ENCODE measurements around the gene FUNDC1. TPM values are rescaled to one million over a fixed set of nuclear protein-coding genes. Genes with fewer than 3 reads are reported as not detected.
"Not testable (repeated sequence)": the region's sequence is repeated elsewhere in the genome, so short reads cannot be mapped to it uniquely, and the experiment has no call there.

Gene FUNDC1, protein sequence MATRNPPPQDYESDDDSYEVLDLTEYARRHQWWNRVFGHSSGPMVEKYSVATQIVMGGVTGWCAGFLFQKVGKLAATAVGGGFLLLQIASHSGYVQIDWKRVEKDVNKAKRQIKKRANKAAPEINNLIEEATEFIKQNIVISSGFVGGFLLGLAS
- total RNA-seq (2014; rRNA removed; shearing (Covaris generic)) = 20.6 and 25.1 TPM in 2 replicates

DNA sequence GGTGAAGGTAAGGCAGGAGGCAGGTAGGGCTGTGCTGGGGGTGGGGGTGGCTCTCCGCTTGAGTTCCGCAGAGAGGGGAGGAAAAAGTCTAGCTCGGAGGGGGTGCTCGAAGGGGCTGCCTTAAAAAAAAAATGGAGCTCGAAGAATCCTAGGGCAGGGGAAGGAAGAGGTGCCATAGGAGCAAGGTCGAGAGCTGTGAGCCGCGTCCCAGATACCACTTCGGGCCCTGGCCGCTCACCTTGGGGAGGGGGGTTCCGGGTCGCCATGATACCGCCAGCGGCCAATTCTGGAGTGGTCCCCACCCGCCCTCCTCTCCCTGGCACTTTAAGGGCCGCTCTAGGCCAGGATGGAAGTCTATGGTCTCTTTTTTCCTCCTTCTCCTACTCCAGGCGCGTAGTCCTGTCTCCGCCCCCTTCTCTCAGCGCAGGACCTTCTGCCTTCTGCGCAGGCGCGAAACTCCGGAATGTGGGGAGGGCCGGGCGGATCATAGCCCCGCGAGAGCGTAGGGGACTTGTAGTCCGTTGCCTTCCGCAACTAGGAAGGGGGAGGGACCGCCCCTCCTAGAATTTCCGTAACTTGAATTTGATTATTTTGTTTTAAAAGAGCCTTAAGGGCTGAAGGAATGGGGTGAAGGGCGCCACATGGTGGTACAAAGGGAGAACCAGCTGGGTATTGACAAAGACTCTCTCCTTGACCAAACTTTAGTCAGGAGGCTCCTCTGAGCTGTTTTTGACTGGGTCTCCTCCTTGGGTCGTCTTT, at the start of gene FUNDC1:
Gene FUNDC1 (minus strand): TSS at position 293 of the 759 bp plus-strand sequence. CDS start 27 bp downstream, at position 266.
- in situ Hi-C loops (cut with HindIII; ENCODE audit: low sequenced_read_pairs) = no loop called here
- DNase-seq (ENCODE audit: low spot score) = peak; percentile 91

DNA sequence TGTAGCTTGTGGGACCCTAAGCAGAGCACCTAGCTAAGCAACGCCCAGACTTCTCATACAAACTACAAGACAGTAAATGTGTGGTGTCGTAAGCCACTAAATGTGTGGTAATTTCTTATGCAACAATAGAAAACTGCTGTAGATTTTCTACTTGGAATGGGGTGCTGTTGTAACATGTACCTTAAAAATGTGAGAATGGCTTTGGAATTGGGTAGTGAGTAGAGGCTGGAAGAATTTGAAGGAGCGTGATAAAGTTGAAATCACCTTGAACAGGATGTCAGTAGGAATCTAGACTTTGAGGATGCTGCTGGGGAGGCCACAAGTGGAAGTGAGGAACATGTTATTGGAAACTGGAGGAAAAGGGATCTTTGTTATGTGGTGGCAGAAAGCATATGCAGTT, 43.2 kb upstream of the FUNDC1 start:
- in situ Hi-C loops (cut with HindIII; ENCODE audit: low sequenced_read_pairs) = no loop called here
- DNase-seq (ENCODE audit: low spot score) = no peak

DNA sequence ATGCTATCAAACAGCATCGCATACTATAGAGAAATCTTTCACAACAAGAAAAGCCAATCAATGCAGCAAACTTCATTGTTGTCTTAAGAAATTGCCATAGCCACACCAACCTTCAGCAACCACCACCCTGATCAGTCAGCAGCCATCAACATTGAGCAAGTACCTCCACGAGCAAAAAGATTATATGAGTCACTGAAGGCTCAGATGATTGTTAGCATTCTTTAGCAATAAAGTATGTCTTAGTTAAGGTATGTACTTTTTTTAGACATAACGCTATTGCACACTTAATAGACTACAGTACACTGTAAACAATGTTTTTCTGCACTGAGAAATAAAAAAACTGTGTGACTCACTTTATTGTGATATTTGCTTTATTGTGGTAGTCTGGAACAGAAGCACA, 37.8 kb upstream of the FUNDC1 start:
- DNase-seq (ENCODE audit: low spot score) = no peak
- in situ Hi-C loops (cut with HindIII; ENCODE audit: low sequenced_read_pairs) = no loop called here

DNA sequence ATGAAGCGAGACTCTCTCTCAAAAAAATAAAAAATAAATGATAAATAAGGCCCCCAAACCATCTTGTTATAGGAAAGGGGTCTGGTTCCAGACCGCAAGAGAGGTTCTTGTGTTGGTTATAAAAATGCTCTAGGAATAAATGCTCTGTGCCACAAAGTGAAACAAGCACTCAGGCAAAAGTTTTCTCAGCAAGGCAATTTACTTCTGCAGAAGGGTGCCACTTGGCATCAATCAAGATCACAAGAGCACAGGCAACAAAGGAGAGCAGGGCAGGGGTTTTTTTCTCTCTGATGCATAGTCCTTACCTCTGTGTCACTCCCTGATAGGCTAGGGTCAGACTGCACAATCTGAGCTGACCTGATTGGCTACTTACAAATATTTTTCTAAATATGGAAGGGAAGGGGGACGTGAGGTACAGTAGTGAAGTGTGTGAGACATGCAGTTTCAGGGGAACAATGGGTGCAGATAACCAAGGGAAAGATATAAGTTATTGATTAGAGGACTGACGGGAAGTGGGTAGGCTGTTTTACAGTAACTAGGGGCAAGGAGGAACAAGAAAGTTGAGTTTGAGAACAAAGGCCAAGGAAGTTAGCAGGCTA, 29.8 kb upstream of the FUNDC1 start:
- DNase-seq (ENCODE audit: low spot score) = no peak
- in situ Hi-C loops (cut with HindIII; ENCODE audit: low sequenced_read_pairs) = no loop called here

DNA sequence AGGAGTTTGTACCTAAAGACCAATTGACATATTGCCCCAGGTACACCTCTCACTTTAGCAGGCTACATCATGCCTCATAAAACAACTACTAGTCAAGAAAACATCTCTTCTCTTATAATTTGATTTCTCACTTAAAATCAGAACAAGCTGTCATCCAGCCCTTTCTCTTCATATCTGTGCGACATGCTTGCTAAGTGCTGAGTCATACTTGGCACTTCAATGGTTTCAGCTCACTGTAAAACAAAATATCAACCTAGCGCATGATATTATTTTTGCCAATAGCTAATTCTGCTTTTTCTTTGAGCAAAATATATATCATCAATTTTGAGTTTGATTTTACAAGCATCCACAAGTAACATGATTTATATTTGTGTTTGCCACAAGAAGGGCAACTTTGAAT, 27.9 kb upstream of the FUNDC1 start:
- in situ Hi-C loops (cut with HindIII; ENCODE audit: low sequenced_read_pairs) = no loop called here

DNA sequence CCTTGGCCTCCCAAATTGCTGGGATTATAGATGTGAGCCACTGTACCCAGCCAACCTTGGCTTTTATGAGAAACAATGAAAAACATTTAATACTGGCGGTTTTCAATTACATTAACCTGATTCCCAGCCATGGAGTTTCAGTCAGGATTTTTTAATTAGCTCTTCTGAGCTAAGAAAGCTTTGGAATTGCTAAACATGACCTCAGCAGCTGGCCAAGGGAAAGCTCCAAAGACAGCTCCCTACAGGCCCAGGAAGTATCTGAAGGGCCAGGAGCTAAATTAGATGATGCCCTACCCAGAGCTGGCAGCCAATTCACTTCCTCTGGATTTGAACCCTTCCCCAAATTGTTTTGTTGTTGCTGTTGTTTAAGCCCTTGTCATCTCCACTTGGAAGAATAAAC, 26.5 kb upstream of the FUNDC1 start:
- in situ Hi-C loops (cut with HindIII; ENCODE audit: low sequenced_read_pairs) = no loop called here
- no peak for DNase-seq (ENCODE audit: low spot score)

More for the DNA sequence above, 27.9 kb upstream of the FUNDC1 start:
- no peak for DNase-seq (ENCODE audit: low spot score)

DNA sequence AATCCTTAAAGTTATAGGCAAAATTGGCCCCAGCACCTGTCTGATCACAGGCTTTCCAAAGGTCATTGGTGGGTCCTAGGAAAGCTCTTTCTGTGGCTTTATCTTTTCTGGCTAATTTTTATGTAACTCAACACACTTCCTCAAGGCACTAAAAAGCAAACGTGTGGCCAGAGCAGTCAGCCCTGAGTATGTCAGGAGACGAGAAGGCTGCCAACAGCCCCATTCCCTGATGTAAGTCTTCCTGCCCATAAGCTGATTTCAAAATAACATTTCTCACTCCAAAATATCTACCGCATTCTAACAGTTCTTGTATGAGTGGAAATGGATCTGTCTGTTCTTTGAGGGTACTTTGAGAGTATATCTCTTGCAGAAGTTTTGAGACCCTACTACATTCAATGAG, 25.5 kb upstream of the FUNDC1 start:
- no peak for DNase-seq (ENCODE audit: low spot score)
- in situ Hi-C loops (cut with HindIII; ENCODE audit: low sequenced_read_pairs) = no loop called here

DNA sequence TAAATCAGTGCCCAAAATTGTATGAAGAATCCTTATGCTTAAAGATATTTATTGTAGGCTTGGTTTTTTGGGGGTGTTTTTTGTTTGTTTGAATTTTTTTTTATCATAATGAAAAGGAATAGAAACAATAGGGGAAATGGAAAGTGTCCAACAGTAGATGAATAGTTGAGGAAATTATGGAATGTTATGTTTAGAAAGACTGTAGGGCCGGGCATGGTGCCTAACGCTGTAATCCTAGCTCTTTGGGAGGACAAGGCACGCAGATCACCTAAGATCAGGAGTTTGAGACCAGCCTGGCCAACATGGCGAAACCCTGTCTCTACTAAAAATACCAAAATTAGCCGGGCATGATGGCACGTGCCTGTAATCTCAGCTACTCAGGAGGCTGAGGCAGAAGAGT, 19.2 kb upstream of the FUNDC1 start:
- DNase-seq (ENCODE audit: low spot score); in situ Hi-C loops (cut with HindIII; ENCODE audit: low sequenced_read_pairs): not testable (repeated sequence)

DNA sequence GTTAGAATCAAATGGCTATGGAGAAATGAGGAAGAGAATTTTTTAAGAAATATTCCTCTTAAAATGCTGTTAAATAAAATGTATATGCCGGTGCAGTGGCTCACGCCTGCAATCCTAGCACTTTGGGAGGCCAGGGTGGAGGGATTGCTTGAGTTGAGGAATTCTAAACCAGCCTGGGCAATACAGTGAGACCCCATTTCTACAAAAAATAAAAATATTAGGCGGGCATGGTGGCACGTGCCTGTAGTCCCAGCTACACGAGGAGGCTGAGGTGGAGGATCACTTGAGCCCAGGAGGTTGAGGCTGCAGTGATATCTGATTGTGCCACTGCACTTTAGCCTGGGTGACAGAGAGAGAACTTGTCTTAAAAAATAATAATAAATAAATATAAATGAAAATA, 7.9 kb upstream of the FUNDC1 start:
- in situ Hi-C loops (cut with HindIII; ENCODE audit: low sequenced_read_pairs) = no loop called here
- no peak for DNase-seq (ENCODE audit: low spot score)

DNA sequence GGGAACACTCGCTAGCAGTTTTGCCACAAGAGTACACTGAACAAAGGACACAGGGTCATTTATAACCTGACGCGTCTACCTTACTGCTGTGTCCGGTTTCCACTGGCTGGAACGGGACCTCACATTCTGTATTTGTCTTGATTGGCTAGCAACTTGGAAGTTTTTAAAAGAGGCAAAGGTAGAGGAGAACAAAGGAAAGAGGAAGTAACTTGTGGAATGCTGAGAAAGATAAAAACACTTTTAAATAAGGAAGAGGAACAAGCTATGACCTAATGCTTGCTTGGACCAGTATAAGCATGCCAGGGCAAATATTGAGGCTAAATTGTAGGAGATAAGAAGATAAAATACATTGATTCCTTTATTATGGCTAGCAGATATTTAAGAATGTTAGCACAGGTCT, 2.8 kb upstream of the FUNDC1 start:
- DNase-seq (ENCODE audit: low spot score); in situ Hi-C loops (cut with HindIII; ENCODE audit: low sequenced_read_pairs): not testable (repeated sequence)

DNA sequence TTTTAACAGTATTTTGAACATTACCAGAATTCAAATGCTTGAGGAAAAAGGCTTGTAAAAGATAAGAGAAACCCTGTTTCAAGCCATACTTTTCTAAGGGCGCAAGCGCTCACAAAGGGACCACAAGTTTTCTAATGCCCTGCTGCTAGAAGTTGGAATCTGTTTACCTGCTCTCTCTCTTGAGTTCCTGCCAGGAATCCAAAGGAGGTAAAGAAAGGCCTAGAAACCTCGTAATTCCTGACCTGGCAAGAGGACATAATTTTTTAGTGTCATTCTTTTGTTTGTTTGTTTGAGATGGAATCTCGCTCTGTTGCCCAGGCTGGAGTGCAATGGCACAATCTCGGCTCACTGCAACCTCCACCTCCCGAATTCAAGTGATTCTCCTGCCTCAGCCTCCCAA, 1.4 kb upstream of the FUNDC1 start:
- no peak for DNase-seq (ENCODE audit: low spot score)
- in situ Hi-C loops (cut with HindIII; ENCODE audit: low sequenced_read_pairs) = no loop called here

DNA sequence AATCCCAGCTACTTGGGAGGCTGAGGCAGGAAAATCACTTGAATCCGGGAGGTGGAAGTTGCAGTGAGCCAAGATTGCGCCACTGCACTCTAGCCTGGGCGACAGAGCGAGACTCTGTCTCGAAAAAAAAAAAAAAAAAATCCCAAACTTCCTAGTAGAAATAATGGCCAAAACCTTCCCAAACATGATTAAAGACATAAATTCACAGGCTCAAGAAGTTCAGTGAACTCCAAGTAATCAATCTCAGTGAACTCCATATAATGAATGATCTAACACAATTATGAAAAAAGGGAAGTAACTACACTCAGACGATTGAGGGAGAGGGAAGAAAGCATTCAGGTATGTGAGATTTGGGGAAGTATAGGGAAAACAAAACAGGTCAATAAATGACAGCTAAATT, 6.5 kb downstream of the FUNDC1 start:
- no peak for DNase-seq (ENCODE audit: low spot score)
- in situ Hi-C loops (cut with HindIII; ENCODE audit: low sequenced_read_pairs) = no loop called here

DNA sequence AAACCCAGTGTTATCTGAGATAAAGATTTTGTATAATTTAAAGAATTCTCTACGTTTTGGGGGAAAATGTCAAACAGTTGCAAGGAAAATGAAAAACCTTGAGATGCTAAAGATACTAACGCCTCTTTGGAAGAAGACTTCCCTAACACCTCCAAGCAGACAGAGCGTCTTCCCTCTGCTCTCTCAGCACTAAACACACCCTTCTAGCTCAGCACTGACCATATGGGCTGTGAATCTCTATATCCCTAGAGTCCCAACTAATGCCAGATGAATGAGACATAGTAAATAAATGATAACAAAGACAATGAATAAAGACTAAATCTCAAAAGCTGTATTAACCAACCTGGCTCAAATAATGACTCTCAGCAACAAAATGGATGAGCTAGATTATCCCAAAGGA, 13.3 kb downstream of the FUNDC1 start:
- in situ Hi-C loops (cut with HindIII; ENCODE audit: low sequenced_read_pairs) = no loop called here
- peak; percentile 51 for DNase-seq (ENCODE audit: low spot score)

DNA sequence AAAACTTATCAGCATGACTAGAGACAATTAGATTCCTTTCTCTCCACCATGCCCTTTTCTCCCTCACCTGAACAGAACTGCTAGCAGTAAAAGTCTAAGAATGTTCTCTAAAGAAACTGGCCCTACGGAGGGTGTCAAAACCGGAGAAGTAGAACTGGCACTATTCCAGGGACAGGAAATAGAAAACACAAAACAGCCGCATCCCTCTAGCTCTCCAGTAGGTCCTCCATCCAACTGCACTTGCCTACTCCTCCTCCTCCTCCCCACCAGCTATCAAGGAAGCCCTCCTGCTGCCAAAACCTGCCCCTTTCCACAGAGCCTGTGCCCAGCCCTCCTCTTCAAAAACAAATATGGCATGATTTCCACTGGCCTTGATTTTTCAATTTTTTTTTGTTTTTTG, 28.4 kb downstream of the FUNDC1 start:
- in situ Hi-C loops (cut with HindIII; ENCODE audit: low sequenced_read_pairs) = no loop called here
- DNase-seq (ENCODE audit: low spot score) = no peak

DNA sequence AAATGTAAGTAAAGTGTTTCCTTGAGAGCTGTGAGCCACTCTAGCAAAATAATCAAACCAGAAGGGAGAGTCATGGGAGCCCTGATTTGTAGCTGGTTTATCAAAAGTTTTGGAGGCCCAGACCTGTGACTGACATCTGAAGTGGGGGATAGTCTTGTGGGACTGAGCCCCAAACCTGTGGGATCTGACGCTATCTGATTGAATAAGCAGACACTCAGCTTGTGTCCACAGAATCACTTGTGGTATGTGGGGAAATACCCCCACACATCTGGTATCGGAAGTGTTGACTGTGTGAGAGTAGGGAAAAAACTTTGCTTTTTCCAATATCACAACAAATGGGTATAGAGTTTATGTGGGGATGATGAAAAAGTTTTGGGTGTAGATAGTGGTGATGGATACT, 35.4 kb downstream of the FUNDC1 start:
- in situ Hi-C loops (cut with HindIII; ENCODE audit: low sequenced_read_pairs) = no loop called here
- DNase-seq (ENCODE audit: low spot score) = no peak

DNA sequence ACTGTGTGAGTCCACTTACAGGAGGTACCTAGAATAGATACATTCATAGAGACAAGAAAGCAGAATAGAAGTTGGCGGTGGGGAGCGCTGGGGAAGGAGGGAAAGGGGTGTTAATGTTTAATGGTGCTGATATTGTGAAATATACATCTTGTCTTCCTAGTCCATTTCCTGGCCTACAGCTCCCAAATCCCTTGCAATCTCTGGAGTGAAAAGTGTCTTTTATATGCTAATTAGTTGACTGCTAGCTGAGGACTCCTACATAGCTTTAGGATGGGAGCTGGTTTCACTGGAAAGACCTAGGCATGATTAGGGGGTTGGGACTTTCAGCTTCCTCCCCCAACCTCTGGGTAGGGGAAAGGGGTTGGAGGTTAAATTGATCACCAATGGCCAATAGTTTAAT, 36.0 kb downstream of the FUNDC1 start:
- DNase-seq (ENCODE audit: low spot score) = no peak
- in situ Hi-C loops (cut with HindIII; ENCODE audit: low sequenced_read_pairs) = no loop called here

DNA sequence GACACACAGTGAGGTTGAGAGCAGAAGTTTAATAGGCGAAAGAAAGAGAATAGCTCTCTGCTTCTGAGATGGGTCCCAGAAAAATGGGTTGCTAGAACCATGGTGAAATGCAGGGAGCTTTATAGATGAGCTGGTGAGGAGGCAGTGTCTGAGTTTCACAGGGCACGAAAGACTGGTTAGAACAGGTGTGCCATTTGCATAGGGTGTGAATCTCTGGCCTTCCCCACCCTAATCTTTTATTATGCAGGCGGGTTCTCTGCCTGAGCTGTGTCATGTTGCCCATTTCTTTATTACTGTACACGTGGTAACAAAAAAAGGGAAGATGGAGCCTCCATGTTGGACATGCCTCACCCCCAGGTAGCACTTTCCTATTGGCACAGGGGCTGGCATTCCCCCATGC, 39.1 kb downstream of the FUNDC1 start:
- no peak for DNase-seq (ENCODE audit: low spot score)
- in situ Hi-C loops (cut with HindIII; ENCODE audit: low sequenced_read_pairs) = no loop called here

DNA sequence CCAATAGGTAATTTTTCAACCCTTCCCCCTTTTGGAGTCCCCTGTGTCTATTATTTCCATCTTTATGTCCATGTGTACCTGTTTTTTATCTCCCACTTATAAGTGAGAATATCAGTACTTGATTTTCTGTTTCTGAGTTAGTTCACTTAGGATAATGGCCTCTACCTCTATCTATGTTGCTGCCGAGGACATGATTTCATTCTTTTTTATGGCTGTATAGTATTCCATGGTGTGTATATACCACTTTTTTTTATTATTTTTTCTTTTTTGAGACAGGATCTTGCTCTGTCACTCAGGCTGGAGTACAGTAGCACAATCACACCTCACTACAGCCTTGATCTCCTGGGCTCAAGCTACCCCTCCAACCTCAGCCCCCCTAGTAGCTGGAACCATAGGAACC, 47.6 kb downstream of the FUNDC1 start:
- in situ Hi-C loops (cut with HindIII; ENCODE audit: low sequenced_read_pairs) = no loop called here
- no peak for DNase-seq (ENCODE audit: low spot score)

DNA sequence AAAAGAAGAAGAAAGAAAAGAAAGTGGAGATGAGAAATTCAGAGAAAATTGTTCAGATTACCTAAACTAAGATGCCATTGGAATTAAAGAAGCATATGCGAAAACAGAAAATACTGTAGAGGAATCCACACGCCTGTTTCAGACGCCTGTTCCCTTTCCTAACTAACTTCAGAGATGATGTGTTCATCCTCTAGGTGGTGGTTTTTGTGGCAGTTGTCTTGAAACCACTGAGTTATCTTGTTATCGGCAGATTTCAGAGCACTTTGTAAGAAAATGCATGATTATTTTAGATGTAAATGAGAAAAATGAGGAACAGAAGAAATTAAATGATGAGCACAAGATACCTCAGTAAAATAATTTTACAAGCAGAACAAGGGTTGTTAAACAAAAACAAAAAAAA, 48.3 kb downstream of the FUNDC1 start:
- in situ Hi-C loops (cut with HindIII; ENCODE audit: low sequenced_read_pairs) = no loop called here
- DNase-seq (ENCODE audit: low spot score) = no peak

DNA sequence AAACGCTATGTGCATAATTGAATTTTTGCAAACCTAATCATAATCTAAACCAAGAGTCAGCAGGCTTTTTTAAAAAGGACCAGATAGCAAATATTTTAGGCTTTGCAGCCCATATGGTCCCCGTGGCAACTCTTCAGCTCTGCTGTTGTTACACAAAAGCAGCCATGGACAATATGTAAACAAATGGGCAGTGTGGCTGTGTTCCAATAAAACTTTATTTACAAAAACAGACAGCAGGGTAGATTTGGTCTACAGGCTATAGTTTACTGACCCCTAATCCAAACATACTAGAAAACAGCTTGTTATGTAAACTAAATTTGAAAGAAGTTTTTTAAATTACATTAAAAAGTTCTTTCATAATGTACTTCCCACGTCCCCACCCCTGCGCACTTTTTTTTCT, 53.1 kb downstream of the FUNDC1 start:
- in situ Hi-C loops (cut with HindIII; ENCODE audit: low sequenced_read_pairs) = no loop called here

More for the DNA sequence above, 53.1 kb downstream of the FUNDC1 start:
- DNase-seq (ENCODE audit: low spot score) = no peak

All from G401 (cell line).